DMS 273 (cell line): ENCODE measurements around the gene ADGRV1.
A peak's percentile ranks its signal among the peaks of the same experiment; 100 is the strongest.
"Not testable (repeated sequence)": the region's sequence is repeated elsewhere in the genome, so short reads cannot be mapped to it uniquely, and the experiment has no call there.

ENCODE experiments used
- DNase-seq: peaks from one replicate; lab custom pipeline; 2025; ENCODE audit not compliant: unreplicated experiment; lab: John Stamatoyannopoulos, UW

The ADGRV1 gene

GRCh38 chr5:90586469-90586868 lies 27.9 kb downstream of the ADGRV1 start:
- DNase-seq: no peak

DNA sequence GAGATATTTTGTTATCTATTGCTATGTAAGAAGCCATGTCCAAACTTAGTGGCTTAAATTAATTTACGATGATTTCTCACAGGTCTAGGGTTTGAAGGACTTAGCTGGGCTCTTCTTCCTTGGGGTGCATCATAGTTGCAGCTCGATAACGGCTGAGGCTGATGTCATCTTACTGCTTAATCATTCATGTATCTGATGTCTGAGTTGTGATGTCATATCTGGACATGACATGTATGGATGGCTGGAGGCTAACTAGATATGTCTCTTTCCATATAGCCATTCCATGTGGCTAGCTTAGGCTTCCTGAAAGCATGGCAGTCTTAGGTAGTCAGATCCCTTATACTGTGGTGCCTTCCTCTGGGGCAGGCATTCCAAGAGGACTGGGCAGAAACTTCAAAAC lies 31.6 kb downstream of the ADGRV1 start:
- no peak for DNase-seq

- DNase-seq: not testable (repeated sequence)
These were observed 34.5 kb downstream of the ADGRV1 start for GRCh38 chr5:90593083-90593482.

DNA sequence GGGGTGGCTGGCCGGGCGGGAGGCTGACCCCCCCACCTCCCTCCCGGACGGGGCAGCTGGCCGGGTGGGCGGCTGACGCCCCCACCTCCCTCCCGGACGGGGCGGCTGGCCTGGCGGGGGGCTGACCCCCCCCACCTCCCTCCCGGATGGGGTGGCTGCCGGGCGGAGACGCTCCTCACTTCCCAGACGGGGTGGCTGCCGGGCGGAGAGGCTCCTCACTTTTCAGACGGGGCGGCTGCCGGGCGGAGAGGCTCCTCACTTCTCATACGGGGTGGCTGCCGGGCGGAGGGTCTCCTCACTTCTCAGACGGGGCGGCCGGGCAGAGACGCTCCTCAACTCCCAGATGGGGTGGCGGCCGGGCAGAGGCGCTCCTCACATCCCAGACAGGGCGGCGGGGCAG lies 37.2 kb downstream of the ADGRV1 start:
- not testable (repeated sequence) for DNase-seq

DNA sequence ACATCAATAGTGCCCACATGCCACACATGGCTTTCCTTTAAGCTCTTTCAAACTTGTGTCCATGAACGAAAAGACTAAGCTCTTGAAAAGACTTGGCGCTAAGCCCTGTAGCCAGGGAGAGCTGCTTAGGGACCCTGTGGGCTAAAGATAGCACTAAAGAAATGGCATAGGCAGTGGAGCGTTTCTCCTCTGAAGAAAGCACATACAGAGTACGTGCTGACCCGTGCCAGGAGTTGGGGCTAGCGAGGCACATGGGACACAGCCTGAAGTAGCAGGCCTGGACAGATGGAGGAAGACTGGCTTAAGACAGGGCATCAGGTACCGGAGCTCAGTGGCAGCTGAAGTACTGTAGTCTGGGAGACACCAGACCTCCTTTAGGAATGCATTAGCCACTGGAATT lies 39.7 kb downstream of the ADGRV1 start:
- peak; percentile 9 for DNase-seq

- not testable (repeated sequence) for DNase-seq
These were observed 41.7 kb downstream of the ADGRV1 start for GRCh38 chr5:90600307-90600706.

DNA sequence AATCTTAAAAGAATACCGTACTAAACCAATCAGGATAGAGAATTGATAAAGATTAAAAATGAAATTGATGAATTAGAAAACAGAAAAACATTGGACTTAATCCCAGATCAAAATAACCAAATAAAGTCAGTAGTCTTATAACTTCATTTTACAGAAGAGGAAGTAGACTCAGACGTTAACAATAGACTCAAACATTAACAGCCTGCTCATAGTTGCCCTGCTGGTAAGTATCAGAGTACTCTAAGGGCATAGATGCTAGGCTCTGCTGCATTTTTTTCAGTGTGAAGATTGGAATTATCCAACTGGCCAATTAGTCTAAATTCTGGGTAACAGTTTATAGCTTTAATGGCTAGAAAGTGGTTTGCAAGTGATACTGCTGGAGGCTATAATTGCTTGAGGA lies 42.9 kb downstream of the ADGRV1 start:
- no peak for DNase-seq

DNA sequence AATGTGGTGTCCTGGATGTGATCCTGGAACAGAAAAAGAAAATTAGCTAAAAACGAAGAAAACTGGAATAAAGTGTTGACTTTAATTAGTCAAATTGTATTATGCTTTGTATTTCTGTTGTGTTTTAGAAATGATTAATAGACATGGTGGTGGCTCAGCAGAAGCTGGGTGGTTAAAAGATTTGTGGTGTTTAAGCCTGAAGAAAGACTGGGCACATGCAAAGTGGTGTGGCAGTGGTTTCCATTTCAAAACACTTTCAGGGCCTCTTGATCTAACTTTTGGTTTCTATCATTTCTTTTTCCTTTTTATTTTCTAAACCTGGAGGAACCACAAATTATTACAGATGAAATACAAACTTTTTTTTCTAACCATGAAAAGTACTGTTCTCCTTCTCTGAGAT lies 44.1 kb downstream of the ADGRV1 start:
- DNase-seq: no peak

- peak; percentile 43 for DNase-seq
These were observed 47.9 kb downstream of the ADGRV1 start for GRCh38 chr5:90606539-90606938.

DNA sequence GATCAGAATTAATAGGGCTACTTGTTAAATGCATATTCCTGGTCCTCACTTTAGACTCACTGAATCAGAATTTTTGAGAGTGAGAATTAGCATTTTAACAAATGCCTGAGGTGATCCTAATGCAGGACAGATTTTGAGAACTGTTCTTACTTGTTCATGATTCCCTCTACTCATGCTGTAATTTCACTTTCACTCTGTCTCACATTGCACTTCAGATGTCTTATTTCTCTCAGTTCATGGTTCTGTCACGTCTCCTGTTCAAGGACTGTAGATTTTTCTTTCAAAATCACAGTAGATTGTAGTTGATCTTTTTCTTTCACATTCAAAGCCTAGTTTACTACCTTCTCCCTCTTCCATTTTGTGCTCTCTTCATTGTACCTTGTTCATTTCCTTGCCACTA lies 54.3 kb downstream of the ADGRV1 start:
- no peak for DNase-seq

GRCh38 chr5:90613459-90613858 lies 54.9 kb downstream of the ADGRV1 start:
- no peak for DNase-seq

DNA sequence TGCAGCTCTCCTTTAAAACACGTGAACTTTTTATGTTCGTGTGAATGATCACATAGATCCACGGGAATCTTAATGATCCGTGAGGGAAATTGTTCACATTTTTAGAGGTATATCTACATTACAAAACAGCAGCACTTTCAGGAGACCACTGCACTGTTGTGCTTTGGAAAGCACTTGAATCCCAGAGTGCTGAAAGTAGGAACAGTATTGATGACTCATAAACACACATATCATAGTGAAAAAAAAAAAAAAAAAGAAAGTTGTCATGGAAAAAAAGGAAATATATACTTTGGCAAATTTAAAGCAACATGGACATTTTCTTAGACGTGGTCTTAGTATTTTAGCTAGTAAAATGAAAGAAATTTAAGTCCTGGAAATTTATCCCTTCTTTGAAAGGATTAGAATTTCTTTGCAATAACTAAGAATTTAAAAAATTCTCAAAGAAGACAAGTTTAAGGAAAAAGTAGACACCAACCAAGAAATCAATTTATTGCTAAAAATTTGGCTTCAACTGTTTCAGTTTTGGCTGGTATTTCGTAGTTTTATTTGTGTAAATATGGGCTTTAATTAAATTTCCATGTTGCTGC lies 55.4 kb downstream of the ADGRV1 start:
- no peak for DNase-seq

- no peak for DNase-seq
These were observed 56.8 kb downstream of the ADGRV1 start for GRCh38 chr5:90615355-90615754.

DNA sequence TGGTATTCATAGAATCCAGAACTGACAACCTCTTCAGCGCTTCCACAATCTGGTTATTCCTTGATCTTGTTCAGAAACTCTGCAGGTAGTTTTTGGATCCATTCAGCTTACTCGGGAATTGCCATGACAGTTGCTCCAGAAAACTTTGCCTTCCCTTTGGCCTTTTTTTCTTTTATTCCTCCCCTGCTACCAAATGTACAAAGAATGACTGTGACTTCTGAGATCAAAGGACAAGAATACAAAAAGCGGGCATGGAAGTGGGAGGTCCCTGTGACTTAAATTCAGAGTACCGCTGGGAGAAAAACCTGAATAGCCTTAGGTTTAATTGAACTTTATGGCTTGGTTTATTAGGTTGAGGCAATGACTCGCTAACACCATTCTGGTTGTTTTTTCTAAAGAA lies 59.5 kb downstream of the ADGRV1 start:
- no peak for DNase-seq

DNA sequence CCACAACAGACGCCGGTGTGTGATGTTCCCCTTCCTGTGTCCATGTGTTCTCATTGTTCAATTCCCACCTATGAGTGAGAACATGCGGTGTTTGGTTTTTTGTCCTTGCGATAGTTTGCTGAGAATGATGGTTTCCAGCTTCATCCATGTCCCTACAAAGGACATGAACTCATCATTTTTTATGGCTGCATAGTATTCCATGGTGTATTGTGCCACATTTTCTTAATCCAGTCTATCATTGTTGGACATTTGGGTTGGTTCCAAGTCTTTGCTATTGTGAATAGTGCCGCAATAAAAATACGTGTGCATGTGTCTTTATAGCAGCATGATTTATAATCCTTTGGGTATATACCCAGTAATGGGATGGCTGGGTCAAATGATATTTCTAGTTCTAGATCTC lies 61.2 kb downstream of the ADGRV1 start:
- not testable (repeated sequence) for DNase-seq

DNA sequence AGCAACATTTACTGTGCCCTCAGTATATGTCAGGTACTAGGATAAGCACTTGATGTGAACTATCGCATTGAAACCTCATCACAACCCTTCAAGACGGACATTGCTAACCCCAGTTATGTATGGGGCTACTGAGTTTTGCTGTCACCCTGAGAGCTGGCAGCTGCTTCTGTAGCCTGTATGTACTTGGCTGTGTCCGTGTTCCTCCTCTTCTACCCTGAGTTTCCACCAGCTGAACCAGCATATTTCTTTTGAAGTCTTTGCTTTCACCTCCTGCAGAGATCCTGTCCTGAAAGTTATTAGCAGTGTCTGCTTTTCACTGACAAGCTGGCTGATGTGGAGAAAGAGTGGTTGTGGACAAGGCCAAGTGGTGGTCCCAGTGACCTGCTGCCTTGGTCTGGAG lies 63.3 kb downstream of the ADGRV1 start:
- no peak for DNase-seq

- no peak for DNase-seq
These were observed 67.9 kb downstream of the ADGRV1 start for GRCh38 chr5:90626493-90626892.

GRCh38 chr5:90628492-90628891 lies 69.9 kb downstream of the ADGRV1 start:
- DNase-seq: no peak

- no peak for DNase-seq
These were observed 74.2 kb downstream of the ADGRV1 start for GRCh38 chr5:90632791-90633190.

DNA sequence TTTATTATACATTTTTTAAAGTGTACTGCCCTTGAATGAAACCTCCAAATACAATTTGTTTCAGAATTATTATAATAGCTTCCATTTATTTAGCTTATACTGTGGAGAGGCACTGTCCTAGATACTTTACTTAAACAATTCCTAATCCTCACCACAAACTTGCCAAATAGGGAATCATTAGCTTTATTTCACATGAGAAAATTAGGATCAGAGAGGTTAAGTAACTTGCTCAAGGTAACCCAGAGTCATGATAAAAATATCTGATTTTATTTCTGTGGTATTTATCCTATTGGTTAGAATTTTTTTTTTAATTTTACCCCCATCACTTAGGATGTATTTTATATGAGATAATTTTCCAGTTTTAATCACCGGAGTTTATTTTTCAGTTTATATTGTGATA lies 78.4 kb downstream of the ADGRV1 start:
- DNase-seq: no peak

DNA sequence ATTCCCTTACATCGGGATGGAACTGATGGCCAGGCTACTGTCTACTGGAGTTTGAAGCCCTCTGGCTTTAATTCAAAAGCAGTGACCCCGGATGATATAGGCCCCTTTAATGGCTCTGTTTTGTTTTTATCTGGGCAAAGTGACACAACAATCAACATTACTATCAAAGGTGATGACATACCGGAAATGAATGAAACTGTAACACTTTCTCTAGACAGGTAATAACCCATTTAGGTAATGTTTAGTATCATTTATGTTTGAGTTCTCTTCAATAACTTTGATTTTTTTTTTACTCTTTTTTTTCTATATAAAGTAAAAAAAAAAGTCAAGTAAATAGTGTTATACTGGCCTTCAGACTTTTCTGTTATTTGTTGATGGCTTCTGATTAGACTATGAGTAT lies 79.1 kb downstream of the ADGRV1 start:
- no peak for DNase-seq

DNA sequence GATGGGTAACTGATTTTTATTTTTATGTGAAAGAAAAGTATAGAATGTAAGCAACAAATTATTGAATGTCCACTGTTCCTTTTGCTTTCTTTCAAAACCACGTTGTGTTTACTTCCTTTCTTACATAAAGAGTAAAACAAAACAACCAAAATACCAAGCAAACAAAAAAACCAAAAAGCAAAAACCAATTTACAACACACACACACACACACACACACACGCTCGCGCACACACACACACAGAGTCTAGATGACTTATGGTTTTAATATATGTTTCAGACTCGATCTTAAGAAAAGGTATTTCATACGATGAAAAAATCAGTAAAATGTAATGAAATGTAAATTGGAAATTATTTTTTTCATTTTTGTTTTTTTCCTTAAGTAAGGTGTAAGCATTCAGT lies 80.3 kb downstream of the ADGRV1 start:
- DNase-seq: no peak

DNA sequence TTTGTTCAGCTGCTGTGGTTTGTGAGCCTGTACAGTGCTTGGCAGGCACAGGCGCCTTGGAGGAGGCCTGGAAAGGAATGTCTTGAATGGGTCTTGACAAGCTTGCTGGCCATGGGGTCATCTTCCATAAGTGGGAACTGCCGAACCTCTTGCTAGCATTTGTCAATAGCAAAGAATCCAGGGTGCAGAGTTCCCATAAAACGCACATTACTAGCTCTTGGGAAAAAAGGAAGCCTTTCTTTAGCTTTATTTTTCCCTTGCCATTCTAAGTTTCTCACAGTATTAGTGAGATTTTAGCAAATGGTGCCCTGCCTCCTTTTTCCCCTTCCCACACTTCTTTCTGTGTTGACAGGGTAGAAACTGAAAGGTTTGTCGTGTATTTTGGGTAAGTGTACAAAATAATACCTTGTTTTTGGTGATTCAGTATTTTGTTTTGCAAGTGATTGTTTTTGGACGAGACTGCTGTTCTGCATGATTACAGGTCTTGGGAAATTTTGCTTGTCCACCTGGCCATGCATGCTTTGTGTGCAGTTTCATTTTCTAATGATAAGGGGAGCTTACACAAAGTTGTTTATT lies 82.0 kb downstream of the ADGRV1 start:
- DNase-seq: no peak
